Memory B cell (primary cell): ENCODE data around the gene PIP5K1C.

ENCODE experiments used
- ATAC-seq: fragments of 150-1000 bp; cut with Tn5 transposase; 2 replicates; pipeline ENCODE4 v1.10.0; 2021; ENCODE audit warnings: low read depth, mild to moderate bottlenecking, moderate library complexity
- DNase-seq, 2 donors: peaks; one replicate each; pipeline ENCODE4 v3.0.0; 2022; ENCODE audit warnings: low spot score in 2 of 2
- H3K27ac Mint-ChIP-seq: one replicate; pipeline ENCODE4 v1.8.0; 2022; ENCODE audit warnings: mild to moderate bottlenecking, moderate library complexity, mixed read lengths
- H3K27me3 Mint-ChIP-seq: one replicate; pipeline ENCODE4 v1.8.0; 2022; ENCODE audit warnings: mixed read lengths
- H3K36me3 Mint-ChIP-seq: one replicate; pipeline ENCODE4 v1.8.0; 2022; ENCODE audit warnings: mild to moderate bottlenecking, mixed read lengths
- H3K4me1 Mint-ChIP-seq: one replicate; pipeline ENCODE4 v1.8.0; 2022; ENCODE audit warnings: mixed read lengths
- H3K4me3 Mint-ChIP-seq: one replicate; pipeline ENCODE4 v1.8.0; 2022; ENCODE audit warnings: mild to moderate bottlenecking, moderate library complexity, mixed read lengths
- H3K9me3 Mint-ChIP-seq: one replicate; pipeline ENCODE4 v1.8.0; 2022; ENCODE audit warnings: mixed read lengths

PIP5K1C gene

DNA sequence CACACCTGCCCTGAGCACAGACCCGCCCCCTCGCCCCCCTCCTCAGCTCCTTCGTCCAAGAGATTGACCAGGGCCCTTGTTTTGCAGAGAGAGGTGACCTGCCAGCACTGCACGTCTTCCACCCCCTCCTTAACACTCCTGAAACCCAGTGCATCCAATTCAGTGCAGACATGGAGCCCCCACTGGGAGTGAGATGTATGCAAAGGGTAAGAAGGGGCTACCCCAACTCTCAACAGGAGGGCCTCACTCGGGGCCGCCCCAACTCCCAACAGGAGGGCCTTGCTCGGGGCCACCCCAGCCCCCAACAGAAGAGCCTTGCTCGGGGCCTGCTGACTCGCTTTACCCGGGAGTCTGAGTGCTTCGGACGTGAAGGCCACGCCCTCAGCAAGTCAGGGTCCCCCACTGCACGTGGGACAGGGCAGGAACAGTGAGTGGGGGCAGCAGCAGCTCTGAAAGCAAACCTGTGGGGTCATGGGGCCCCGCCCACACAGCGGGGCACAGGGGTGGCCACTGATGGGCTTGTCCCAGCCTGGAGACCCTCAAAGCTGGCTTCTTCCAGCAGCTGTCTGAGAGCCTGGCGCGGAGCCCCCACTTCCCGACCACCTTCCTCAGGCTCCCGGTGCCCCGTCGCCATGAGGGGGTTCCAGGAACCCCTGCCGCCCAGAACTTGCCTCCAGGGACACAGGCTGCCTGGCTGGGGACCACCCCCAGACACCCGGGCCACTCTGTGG is 79.3 kb downstream of the PIP5K1C start:
- H3K27ac Mint-ChIP-seq = no peak overlapping the region
- ATAC-seq (no peak), DNase-seq (no peak)
- no peaks in the 10 kb centered on the region for H3K9me3 Mint-ChIP-seq
- peaks cover 6% of the 10 kb centered on the region for H3K36me3 Mint-ChIP-seq
- no peak overlapping the region for H3K4me3 Mint-ChIP-seq
- no peaks in the 10 kb centered on the region for H3K27me3 Mint-ChIP-seq
- H3K4me1 Mint-ChIP-seq = peaks cover 11% of the 10 kb centered on the region

DNA sequence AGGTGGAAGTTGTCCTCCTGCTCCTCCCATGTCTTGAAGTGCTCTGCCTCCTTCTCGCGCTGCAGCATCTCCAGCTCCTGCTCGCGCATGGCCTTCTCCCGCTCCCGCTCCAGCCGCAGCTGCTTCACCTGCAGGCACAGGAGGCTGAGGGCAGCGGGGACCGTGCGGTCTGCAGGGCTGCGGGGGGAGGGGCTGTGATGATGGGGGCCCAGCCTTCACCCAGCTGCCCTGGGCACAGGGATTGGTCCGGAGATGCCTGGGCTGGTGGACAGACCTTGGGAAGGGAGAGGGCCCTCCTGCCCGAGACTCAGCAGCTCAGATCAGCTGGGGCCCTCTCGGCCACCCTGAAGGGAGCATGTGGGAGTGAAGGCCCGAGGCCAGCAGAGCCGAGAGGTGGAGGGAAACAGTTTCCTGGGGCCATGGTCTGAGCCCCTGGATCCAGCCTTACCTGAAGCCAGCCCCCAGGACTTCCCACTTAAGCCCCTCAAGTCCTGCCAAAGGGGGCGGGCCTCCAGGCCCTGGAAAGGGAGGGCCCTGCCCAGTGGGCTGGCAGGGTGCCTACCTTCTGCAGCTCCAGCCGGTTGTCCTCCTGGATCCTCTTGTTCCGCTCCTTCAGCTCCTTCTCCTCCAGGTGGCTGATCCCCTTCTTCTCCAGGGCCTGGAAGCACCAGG is 80.0 kb downstream of the PIP5K1C start:
- H3K4me1 Mint-ChIP-seq = peaks cover 9% of the 10 kb centered on the region
- H3K4me3 Mint-ChIP-seq = no peak overlapping the region
- H3K27me3 Mint-ChIP-seq = no peaks in the 10 kb centered on the region
- peaks cover 8% of the 10 kb centered on the region for H3K36me3 Mint-ChIP-seq
- ATAC-seq = no peak
- H3K27ac Mint-ChIP-seq = no peak overlapping the region
- no peaks in the 10 kb centered on the region for H3K9me3 Mint-ChIP-seq
- no peak for DNase-seq

DNA sequence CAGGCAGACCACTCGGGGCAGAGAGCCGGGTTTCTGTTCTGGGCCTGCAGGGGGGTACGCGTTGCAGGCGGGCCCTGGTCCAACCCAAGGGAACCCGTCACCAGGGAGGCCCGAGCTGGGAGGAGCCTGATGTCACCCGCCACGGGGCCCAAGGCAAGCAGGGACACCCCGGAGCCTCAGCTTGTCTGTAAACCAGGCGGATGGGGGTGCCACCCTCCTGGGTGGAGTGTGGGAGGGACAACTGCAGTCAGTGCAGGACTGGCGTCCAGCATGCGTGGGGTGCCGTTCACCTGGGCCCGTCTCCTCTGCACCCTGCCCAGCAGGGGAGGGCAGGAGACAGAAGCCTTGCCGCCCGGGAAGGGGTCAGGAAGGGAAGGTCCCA is 80.6 kb downstream of the PIP5K1C start:
- no peak overlapping the region for H3K4me3 Mint-ChIP-seq
- H3K4me1 Mint-ChIP-seq = peaks cover 9% of the 10 kb centered on the region
- ATAC-seq (no peak), DNase-seq (no peak)
- no peaks in the 10 kb centered on the region for H3K9me3 Mint-ChIP-seq
- no peak overlapping the region for H3K27ac Mint-ChIP-seq
- H3K36me3 Mint-ChIP-seq = peaks cover 9% of the 10 kb centered on the region
- H3K27me3 Mint-ChIP-seq = no peaks in the 10 kb centered on the region

- H3K9me3 Mint-ChIP-seq = no peaks in the 10 kb centered on the region
- H3K27me3 Mint-ChIP-seq = no peaks in the 10 kb centered on the region
- no peak for DNase-seq
- peaks cover 3% of the 10 kb centered on the region for H3K4me1 Mint-ChIP-seq
- H3K4me3 Mint-ChIP-seq = no peak overlapping the region
- peaks cover 9% of the 10 kb centered on the region for H3K36me3 Mint-ChIP-seq
- no peak overlapping the region for H3K27ac Mint-ChIP-seq
- no peak for ATAC-seq
These were observed 81.2 kb downstream of the PIP5K1C start for GRCh38 chr19:3618811-3619630.

GRCh38 chr19:3618144-3618810 is 82.0 kb downstream of the PIP5K1C start:
- peak; percentile 73 for ATAC-seq
- no peaks in the 10 kb centered on the region for H3K27me3 Mint-ChIP-seq
- H3K4me1 Mint-ChIP-seq = peaks cover 2% of the 10 kb centered on the region
- peaks cover 9% of the 10 kb centered on the region for H3K36me3 Mint-ChIP-seq
- no peaks in the 10 kb centered on the region for H3K9me3 Mint-ChIP-seq
- no peak overlapping the region for H3K27ac Mint-ChIP-seq
- H3K4me3 Mint-ChIP-seq = no peak overlapping the region
- DNase-seq = peak; percentile 54 to 71

DNA sequence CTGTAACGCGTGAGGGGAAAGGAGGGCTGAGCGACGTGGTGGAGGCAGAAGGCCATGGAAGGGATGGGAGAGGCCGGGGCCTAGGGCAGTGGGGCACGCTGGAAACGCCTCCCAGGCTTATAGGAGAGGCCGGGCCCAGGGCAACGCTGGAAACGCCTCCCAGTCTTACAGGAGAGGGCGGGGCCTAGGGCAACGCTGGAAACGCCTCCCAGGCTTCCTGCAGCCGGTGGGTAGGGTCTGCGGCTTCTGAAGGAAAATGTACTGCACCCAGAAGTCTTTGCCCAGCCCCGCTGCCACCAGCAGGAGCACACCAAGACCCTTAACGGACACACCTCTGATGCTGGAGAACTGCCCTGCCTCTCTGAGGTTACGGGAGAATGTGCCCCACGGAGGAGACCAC is 82.8 kb downstream of the PIP5K1C start:
- ATAC-seq (no peak), DNase-seq (no peak)
- H3K27ac Mint-ChIP-seq = no peak overlapping the region
- peaks cover 7% of the 10 kb centered on the region for H3K36me3 Mint-ChIP-seq
- no peaks in the 10 kb centered on the region for H3K9me3 Mint-ChIP-seq
- peaks cover 2% of the 10 kb centered on the region for H3K4me1 Mint-ChIP-seq
- no peaks in the 10 kb centered on the region for H3K27me3 Mint-ChIP-seq
- H3K4me3 Mint-ChIP-seq = no peak overlapping the region

DNA sequence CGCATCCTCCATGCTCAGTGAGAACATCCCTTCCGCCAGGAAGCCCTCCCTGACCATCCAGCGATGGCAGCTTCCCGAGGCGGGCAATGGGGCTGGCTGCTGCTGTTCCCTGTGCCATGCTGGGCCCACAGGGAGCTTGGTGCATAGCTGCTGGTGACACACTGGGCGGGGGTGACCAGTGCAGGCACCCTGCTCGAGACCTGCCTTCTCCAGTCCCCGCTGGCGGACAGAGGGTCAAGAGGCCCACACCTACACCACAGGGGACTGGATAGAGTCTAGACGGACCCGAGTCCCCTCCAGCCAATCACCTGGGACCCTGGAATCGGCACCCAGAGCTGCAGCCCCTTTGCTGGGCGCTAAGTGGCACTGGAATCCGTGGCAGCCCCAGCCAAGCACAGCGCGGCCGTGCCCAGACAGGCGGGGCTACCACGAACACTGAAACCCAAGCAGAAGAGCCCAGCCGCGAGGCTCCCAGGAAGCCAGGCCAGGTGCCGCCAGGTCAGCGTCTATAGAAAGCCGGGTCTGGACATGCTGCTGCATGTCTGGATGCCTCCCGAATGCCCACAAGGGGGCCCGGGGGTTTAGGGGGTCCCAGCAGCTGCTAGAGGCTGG is 84.6 kb downstream of the PIP5K1C start:
- ATAC-seq = no peak
- Mint-ChIP-seq H3K4me3 (no peak overlapping the region), H3K36me3 (peaks cover 9% of the 10 kb centered on the region), H3K27ac (no peak overlapping the region), H3K27me3 (no peaks in the 10 kb centered on the region), H3K9me3 (no peaks in the 10 kb centered on the region), H3K4me1 (no peaks in the 10 kb centered on the region)
- DNase-seq = no peak

DNA sequence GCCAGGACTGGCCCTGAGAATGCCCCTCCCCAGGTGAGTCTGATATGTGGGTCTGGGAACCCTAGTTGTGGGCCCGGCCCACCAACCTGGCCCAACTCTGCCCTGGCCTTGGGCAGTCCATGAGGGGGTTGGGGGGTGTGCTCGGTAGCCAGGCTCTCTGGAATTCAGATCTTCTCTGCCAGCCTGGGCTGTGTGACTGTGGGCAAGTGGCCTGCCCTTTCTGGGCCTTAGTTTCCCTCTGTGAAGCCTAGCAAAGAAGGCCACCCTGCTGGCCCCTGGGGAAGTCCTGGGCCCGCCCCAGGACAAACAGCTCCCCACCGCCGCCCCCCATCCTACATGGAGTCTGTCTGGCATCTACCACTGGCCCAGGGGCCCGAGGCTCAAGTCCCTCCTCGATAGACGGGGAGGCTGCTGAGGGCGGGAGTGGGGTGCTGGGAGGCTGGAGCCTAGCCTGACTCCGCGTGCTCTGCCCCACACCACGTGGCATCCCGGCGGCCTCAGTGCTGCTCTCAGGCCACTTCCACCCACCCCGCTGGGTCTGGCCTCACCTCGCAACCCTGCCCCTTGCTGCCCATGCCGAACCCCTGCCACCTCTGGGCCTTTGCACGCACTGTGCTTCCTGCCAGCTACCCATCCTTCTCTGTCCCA is 85.3 kb downstream of the PIP5K1C start:
- DNase-seq (no peak), ATAC-seq (no peak)
- Mint-ChIP-seq H3K9me3 (no peaks in the 10 kb centered on the region), H3K4me3 (no peak overlapping the region), H3K36me3 (peaks cover 9% of the 10 kb centered on the region), H3K27me3 (no peaks in the 10 kb centered on the region), H3K4me1 (no peaks in the 10 kb centered on the region), H3K27ac (no peak overlapping the region)

DNA sequence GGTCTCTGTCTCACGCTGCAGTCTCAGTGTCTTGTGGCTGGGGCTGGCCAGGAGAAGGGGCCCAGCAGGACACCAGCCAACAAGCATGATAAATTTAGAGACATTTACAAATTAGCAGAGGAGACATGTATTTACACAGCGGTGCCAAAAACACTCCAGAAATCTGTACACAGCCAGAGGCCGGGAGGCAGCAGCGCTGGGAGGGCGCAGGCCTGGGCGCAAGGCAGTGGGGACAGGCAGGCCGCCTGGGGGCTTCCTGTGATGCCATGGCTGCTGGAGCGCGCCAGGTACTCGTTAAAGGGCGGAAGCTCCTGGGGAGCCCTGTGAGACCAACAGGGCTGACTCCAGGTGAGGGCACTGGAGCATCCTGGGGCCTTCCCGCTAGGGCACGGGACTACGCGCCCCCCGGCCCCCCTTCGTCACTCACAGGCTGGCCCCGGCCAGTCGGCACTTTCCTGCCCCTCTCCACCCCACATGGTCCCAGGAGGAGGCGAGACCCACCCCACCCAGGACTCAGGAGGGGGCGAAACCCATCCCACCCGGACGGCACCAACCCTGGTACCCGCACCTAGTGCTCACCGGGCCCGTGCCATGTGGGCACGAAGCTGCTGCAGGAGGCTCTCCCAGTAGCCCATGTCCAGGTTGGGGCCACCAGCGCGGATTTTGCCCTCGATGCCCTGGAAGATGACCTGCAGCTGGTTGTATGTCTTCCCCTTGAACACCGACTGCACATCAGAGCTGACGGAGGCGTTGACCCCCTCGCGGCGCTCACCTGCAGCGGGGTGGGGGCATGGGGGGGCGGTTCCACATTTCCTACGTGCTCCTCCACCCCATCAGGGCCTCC is 86.2 kb downstream of the PIP5K1C start:
- no peak overlapping the region for H3K4me3 Mint-ChIP-seq
- no peak for ATAC-seq
- H3K27me3 Mint-ChIP-seq = no peaks in the 10 kb centered on the region

GRCh38 chr19:3612901-3613741 is 87.1 kb downstream of the PIP5K1C start:
- Mint-ChIP-seq H3K36me3 (peaks cover 6% of the 10 kb centered on the region), H3K27ac (no peak overlapping the region), H3K4me3 (no peak overlapping the region), H3K4me1 (peaks cover 2% of the 10 kb centered on the region), H3K9me3 (no peaks in the 10 kb centered on the region), H3K27me3 (peaks cover 2% of the 10 kb centered on the region)
- ATAC-seq (no peak), DNase-seq (no peak)

More for the DNA sequence above, 86.2 kb downstream of the PIP5K1C start:
- H3K9me3 Mint-ChIP-seq = no peaks in the 10 kb centered on the region
- H3K36me3 Mint-ChIP-seq = peaks cover 6% of the 10 kb centered on the region
- no peak overlapping the region for H3K27ac Mint-ChIP-seq
- no peaks in the 10 kb centered on the region for H3K4me1 Mint-ChIP-seq
- DNase-seq = no peak

GRCh38 chr19:3612330-3612729 is 87.9 kb downstream of the PIP5K1C start:
- H3K4me3 Mint-ChIP-seq = no peak overlapping the region
- DNase-seq (no peak), ATAC-seq (no peak)
- peaks cover 6% of the 10 kb centered on the region for H3K27me3 Mint-ChIP-seq
- no peaks in the 10 kb centered on the region for H3K9me3 Mint-ChIP-seq
- H3K27ac Mint-ChIP-seq = no peak overlapping the region
- H3K36me3 Mint-ChIP-seq = peaks cover 6% of the 10 kb centered on the region
- H3K4me1 Mint-ChIP-seq = peaks cover 6% of the 10 kb centered on the region

DNA sequence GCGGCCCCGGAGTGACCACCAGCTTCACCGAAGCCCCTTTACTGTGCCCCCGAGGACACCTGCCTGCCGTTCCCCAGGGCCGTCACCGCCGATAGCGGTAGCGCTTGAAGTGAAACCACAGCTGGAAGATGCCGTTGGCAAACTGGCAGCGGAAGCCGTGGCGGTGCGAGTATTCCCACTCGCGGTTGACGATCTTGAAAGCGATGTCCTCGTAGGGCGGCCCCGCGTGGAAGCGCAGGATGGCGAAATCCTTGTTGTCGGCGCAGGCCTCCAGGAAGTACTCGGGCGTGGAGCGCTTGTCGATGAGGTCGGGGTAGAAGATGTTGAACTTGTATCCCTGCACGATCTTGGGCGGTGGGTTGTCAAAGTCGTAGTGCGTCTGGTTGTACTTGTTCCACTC is 88.4 kb downstream of the PIP5K1C start:
- Mint-ChIP-seq H3K27ac (no peak overlapping the region), H3K4me3 (no peak overlapping the region), H3K36me3 (peaks cover 6% of the 10 kb centered on the region), H3K9me3 (no peaks in the 10 kb centered on the region), H3K4me1 (peaks cover 10% of the 10 kb centered on the region), H3K27me3 (peaks cover 9% of the 10 kb centered on the region)
- DNase-seq = no peak
- ATAC-seq = no peak
